KMS-11 (cell line): ENCODE results near the gene CHST10.

ENCODE experiments used
- H2AFZ ChIP-seq: fragments of 200-600 bp; sonication (generic); 2 replicates; pipeline ENCODE4 v1.6.1; 2016; ENCODE audit warnings: antibody characterized with exemption, mixed run types, low read depth
- H3K27ac ChIP-seq: fragments of 200-600 bp; sonication (generic); 2 replicates; pipeline ENCODE4 v1.6.1; 2016; ENCODE audit warnings: mild to moderate bottlenecking, mixed run types
- H3K27me3 ChIP-seq: fragments of 200-600 bp; sonication (generic); 2 replicates; pipeline ENCODE4 v1.6.1; 2017; ENCODE audit warnings: mild to moderate bottlenecking, low read depth, mixed run types, moderate library complexity; ENCODE audit not compliant: insufficient read depth
- H3K36me3 ChIP-seq: fragments of 200-600 bp; sonication (generic); 2 replicates; pipeline ENCODE4 v1.6.1; 2017; ENCODE audit warnings: mild to moderate bottlenecking, mixed run types; ENCODE audit not compliant: insufficient read depth
- H3K4me1 ChIP-seq: fragments of 200-600 bp; sonication (generic); 2 replicates; pipeline ENCODE4 v1.6.1; 2016; ENCODE audit warnings: mild to moderate bottlenecking, low read depth, mixed run types; ENCODE audit not compliant: poor library complexity, severe bottlenecking
- H3K4me2 ChIP-seq: fragments of 200-600 bp; sonication (generic); 2 replicates; pipeline ENCODE4 v1.7.0; 2016; ENCODE audit warnings: mild to moderate bottlenecking, mixed run types
- H3K4me3 ChIP-seq: fragments of 200-600 bp; sonication (generic); IDR thresholded peaks from 2 replicates; pipeline ENCODE4 v1.6.1; 2017; ENCODE audit warnings: low read depth, low read length, mixed read lengths; ENCODE audit not compliant: insufficient read depth
- H3K79me2 ChIP-seq: fragments of 200-600 bp; sonication (generic); 2 replicates; pipeline ENCODE4 v1.6.1; 2016; ENCODE audit warnings: low read depth, mixed run types; ENCODE audit not compliant: insufficient read depth
- H3K9ac ChIP-seq: fragments of 200-600 bp; sonication (generic); 2 replicates; pipeline ENCODE4 v1.6.1; 2016; ENCODE audit warnings: mild to moderate bottlenecking, mixed run types
- H4K20me1 ChIP-seq: fragments of 200-600 bp; sonication (generic); 2 replicates; pipeline ENCODE4 v1.6.1; 2016; ENCODE audit warnings: mild to moderate bottlenecking, mixed run types; ENCODE audit not compliant: insufficient read depth
- TF ChIP-seq, protein P1 (sequence below): fragments of 200-600 bp; sonication (generic); conservative IDR thresholded peaks from 2 replicates; pipeline ENCODE4 v1.6.1; 2017; ENCODE audit warnings: low read depth, mild to moderate bottlenecking, antibody characterized with exemption, low read length, moderate library complexity, mixed read lengths

The CHST10 gene

DNA sequence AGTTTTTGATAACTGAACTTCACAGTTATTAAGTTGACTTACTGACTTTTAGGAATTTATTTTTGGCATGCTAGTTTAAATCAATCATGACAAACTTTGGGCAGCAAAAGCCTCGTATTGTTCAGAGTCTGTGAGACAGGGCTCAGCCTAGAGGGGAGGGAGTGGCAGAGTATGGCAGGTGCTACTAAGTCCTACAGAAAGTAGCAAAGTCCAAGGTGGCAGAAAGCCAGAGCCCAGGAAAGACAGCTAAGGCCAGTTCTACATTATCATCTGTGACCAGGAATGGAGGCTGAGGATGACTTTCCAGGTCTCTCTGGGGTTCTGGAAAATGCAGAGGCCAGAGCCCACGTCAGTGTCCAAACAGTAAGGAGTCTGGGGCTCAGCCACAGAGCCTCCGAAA, 34.2 kb downstream of the CHST10 start:
- H3K4me2 ChIP-seq, result no peak overlapping the region
- no peaks in the 10 kb centered on the region for H3K27me3 ChIP-seq
- TF ChIP-seq, protein P1, sequence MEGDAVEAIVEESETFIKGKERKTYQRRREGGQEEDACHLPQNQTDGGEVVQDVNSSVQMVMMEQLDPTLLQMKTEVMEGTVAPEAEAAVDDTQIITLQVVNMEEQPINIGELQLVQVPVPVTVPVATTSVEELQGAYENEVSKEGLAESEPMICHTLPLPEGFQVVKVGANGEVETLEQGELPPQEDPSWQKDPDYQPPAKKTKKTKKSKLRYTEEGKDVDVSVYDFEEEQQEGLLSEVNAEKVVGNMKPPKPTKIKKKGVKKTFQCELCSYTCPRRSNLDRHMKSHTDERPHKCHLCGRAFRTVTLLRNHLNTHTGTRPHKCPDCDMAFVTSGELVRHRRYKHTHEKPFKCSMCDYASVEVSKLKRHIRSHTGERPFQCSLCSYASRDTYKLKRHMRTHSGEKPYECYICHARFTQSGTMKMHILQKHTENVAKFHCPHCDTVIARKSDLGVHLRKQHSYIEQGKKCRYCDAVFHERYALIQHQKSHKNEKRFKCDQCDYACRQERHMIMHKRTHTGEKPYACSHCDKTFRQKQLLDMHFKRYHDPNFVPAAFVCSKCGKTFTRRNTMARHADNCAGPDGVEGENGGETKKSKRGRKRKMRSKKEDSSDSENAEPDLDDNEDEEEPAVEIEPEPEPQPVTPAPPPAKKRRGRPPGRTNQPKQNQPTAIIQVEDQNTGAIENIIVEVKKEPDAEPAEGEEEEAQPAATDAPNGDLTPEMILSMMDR, result no peak
- H2AFZ ChIP-seq, result no peak overlapping the region
- no peaks in the 10 kb centered on the region for H3K4me1 ChIP-seq
- H3K36me3 ChIP-seq, result no peaks in the 10 kb centered on the region
- no peak overlapping the region for H3K9ac ChIP-seq
- H3K4me3 ChIP-seq, result no peak overlapping the region
- no peak overlapping the region for H3K27ac ChIP-seq
- no peaks in the 10 kb centered on the region for H3K79me2 ChIP-seq
- H4K20me1 ChIP-seq, result no peaks in the 10 kb centered on the region

DNA sequence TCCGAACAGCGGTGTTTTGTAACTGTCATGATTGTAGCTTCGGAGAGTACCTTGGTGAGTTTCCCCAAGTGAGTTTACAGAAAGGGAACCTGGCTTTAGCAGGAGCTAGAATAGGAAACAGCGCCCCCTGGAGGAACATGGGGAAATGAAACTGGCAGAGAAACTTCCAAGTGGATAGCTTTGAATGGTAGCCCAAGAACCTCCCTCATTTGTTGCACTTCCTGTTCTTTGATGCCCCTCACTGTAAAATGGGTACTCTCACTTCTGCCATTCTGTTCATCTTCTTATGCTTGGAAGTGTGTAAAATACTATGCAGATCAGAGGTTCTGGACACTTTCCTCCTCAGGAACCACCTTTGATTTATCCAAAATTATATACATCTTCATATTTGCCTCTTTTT, 36.2 kb downstream of the CHST10 start:
- Histone ChIP-seq H3K9ac (no peak overlapping the region), H3K27ac (no peak overlapping the region), H3K79me2 (no peaks in the 10 kb centered on the region), H3K4me1 (no peaks in the 10 kb centered on the region), H3K36me3 (no peaks in the 10 kb centered on the region), H3K4me3 (no peak overlapping the region), H3K4me2 (no peak overlapping the region), H2AFZ (no peak overlapping the region), H4K20me1 (no peaks in the 10 kb centered on the region), H3K27me3 (no peaks in the 10 kb centered on the region)
- TF ChIP-seq, protein P1, result peak; percentile 81

DNA sequence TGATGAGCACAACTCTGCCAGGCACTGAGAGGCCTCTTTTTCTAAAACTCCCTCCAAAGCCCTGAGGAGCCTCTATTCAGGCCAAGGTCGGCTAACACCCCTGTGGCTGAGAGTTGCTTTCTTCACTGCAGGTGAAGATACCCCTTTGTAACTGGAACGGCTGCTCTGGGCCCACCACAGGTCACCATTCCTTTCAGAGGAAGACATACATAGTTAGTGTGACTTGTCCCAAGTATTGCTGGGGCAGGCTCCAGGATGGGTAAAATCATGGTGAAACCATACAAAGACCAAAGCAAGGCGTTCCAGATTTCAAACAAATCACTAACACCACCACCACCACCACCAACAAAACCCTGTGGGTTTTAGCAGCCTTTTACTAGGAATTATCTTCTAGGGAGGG, 36.8 kb downstream of the CHST10 start:
- no peaks in the 10 kb centered on the region for H3K36me3 ChIP-seq
- H3K4me2 ChIP-seq, result no peak overlapping the region
- H3K4me3 ChIP-seq, result no peak overlapping the region
- no peaks in the 10 kb centered on the region for H3K4me1 ChIP-seq
- no peak overlapping the region for H2AFZ ChIP-seq
- no peak overlapping the region for H3K27ac ChIP-seq
- TF ChIP-seq, protein P1, result no peak
- no peak overlapping the region for H3K9ac ChIP-seq
- H3K27me3 ChIP-seq, result no peaks in the 10 kb centered on the region
- H4K20me1 ChIP-seq, result no peaks in the 10 kb centered on the region
- H3K79me2 ChIP-seq, result no peaks in the 10 kb centered on the region

DNA sequence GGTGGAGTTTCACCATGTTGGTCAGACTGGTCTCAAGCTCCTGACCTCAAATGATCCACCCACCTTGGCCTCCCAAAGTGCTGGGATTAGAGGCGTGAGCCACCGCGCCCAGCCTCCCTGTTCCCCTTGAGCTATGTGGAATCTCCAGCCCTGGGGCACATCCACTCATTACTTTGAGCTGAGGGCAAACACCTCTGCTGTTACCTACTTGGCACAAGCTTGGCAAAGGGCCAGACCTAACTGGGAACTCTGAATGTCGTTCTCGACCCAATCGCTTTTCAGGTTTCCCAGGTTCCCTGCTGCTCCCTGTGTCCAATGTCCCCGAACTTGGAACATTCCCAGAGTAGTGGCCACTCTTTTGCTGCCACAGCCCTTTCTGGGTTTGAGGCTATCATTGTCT, 40.6 kb downstream of the CHST10 start:
- H3K4me2 ChIP-seq, result no peak overlapping the region
- no peaks in the 10 kb centered on the region for H3K79me2 ChIP-seq
- H4K20me1 ChIP-seq, result no peaks in the 10 kb centered on the region
- H3K27me3 ChIP-seq, result no peaks in the 10 kb centered on the region
- TF ChIP-seq, protein P1, result no peak
- H2AFZ ChIP-seq, result no peak overlapping the region
- no peak overlapping the region for H3K4me3 ChIP-seq
- no peak overlapping the region for H3K9ac ChIP-seq
- no peaks in the 10 kb centered on the region for H3K4me1 ChIP-seq
- H3K27ac ChIP-seq, result no peak overlapping the region
- H3K36me3 ChIP-seq, result no peaks in the 10 kb centered on the region
